Endothelial cell of umbilical vein (primary cell): ENCODE results near the gene APBB2. TPM values are rescaled to one million over a fixed set of nuclear protein-coding genes. Genes with fewer than 3 reads are reported as not detected.

Experiments
- BruUV-seq: library from RNA; stranded (reverse); fragments of 400-500 nt; replicated peaks from 2 replicates; lab custom pipeline; 2021; lab: Mats Ljungman, UMichigan
- CTCF ChIA-PET: fragments of 300-600, 350-600 bp; sonication (Branson Sonifier 250); formaldehyde crosslinking; loops from one replicate; lab custom pipeline; 2021; ENCODE audit warnings: antibody characterized with exemption, inconsistent platforms; lab: Charles Lee
- POLR2A ChIA-PET: fragments of 300-600, 350-600 bp; sonication (Branson Sonifier 250); formaldehyde crosslinking; loops from one replicate; lab custom pipeline; 2021; ENCODE audit warnings: antibody characterized with exemption, inconsistent platforms; lab: Charles Lee
- DNase-seq: peaks from one replicate; pipeline ENCODE4 v3.0.0-alpha.2; 2011; ENCODE audit warnings: low read depth, low spot score
- FAIRE-seq: peaks from 2 replicates; lab custom pipeline; 2011; peaks lifted over from hg19 to GRCh38; lab: Jason Lieb, UNC
- H2AFZ ChIP-seq: 2 replicates; pipeline ENCODE4 v1.6.0; 2012; ENCODE audit warnings: low read depth, low read length, control low read depth, inconsistent platforms
- H3K27ac ChIP-seq: 2 replicates; pipeline ENCODE4 v1.5.1; 2011; ENCODE audit warnings: low read depth, mild to moderate bottlenecking, control low read depth, low read length, moderate library complexity; ENCODE audit not compliant: insufficient read depth
- H3K27me3 ChIP-seq, 2 experiments: 2 replicates each; pipeline versions ENCODE4 v1.6.0 to v1.6.1; 2011; ENCODE audit warnings: low read length in 2 of 2, mixed read lengths in 1 of 2; ENCODE audit not compliant: control insufficient read depth in 2 of 2, insufficient read depth in 2 of 2
- H3K36me3 ChIP-seq, 2 experiments: 2 replicates in 1 of 2; 3 replicates in 1 of 2; pipeline ENCODE4 v1.5.1; 2011; ENCODE audit warnings: low read length in 2 of 2, mild to moderate bottlenecking in 1 of 2, moderate library complexity in 1 of 2; ENCODE audit not compliant: control insufficient read depth in 2 of 2, insufficient read depth in 2 of 2; ENCODE audit errors: extremely low read depth in 1 of 2
- H3K4me1 ChIP-seq: 3 replicates; pipeline ENCODE4 v1.5.1; 2011; ENCODE audit warnings: mild to moderate bottlenecking, low read length; ENCODE audit not compliant: control insufficient read depth, insufficient read depth; ENCODE audit errors: extremely low read depth
- H3K4me2 ChIP-seq: 2 replicates; pipeline ENCODE4 v1.6.1; 2011; ENCODE audit warnings: low read length, control low read depth, mixed read lengths; ENCODE audit not compliant: insufficient read depth
- H3K4me3 ChIP-seq, 3 experiments: fragments of 200-600 bp in 1 of 3; sonication (generic), shearing (Covaris generic) in 1 of 3; replicated peaks in 1 of 3; 2 replicates each; pipeline ENCODE4 v1.5.1; 2011 to 2016; ENCODE audit warnings: control low read depth in 3 of 3, low read length in 3 of 3, mild to moderate bottlenecking in 2 of 3, inconsistent platforms in 1 of 3, low read depth in 1 of 3, moderate library complexity in 1 of 3; ENCODE audit not compliant: insufficient read depth in 1 of 3
- H3K79me2 ChIP-seq: 2 replicates; pipeline ENCODE4 v1.6.0; 2012; ENCODE audit warnings: low read length, inconsistent platforms; ENCODE audit not compliant: control insufficient read depth, insufficient read depth
- H3K9ac ChIP-seq: replicated peaks from 2 replicates; pipeline ENCODE3; 2011; ENCODE audit warnings: low read length, control low read depth; ENCODE audit not compliant: insufficient read depth; ENCODE audit errors: extremely low read depth
- H3K9me1 ChIP-seq: replicated peaks from 3 replicates; pipeline ENCODE4 v1.6.0; 2011; ENCODE audit warnings: mild to moderate bottlenecking, low read length; ENCODE audit not compliant: control insufficient read depth, insufficient read depth; ENCODE audit errors: extremely low read depth
- H3K9me3 ChIP-seq: replicated peaks from 2 replicates; pipeline ENCODE4 v1.5.1; 2012; ENCODE audit warnings: low read length, inconsistent platforms; ENCODE audit not compliant: control insufficient read depth, insufficient read depth
- H4K20me1 ChIP-seq: replicated peaks from 2 replicates; pipeline ENCODE3; 2011; ENCODE audit warnings: mild to moderate bottlenecking, low read length; ENCODE audit not compliant: control insufficient read depth, insufficient read depth; ENCODE audit errors: extremely low read depth
- EZH2 ChIP-seq: IDR thresholded peaks from 2 replicates; pipeline ENCODE4 v1.6.1; 2012; ENCODE audit warnings: borderline replicate concordance, low read depth, mild to moderate bottlenecking, moderate library complexity, low read length, inconsistent platforms; ENCODE audit not compliant: severe bottlenecking
- MAX ChIP-seq: IDR thresholded peaks from 2 replicates; pipeline ENCODE4 v1.6.1; 2011; ENCODE audit not compliant: insufficient read depth, insufficient read length
- dilution Hi-C: fragments of 300-500 bp; cut with MboI; formaldehyde crosslinking; loops from one replicate; pipeline ENCODE4 v1.15.0; 2019; ENCODE audit warnings: low sequenced_read_pairs; ENCODE audit not compliant: extremely low pct_ligation_motif_present
- intact Hi-C: fragments of 100-400 bp; cut with micrococcal nuclease; formaldehyde crosslinking; loops from one replicate; pipeline ENCODE4 v1.10.0; 2022
- polyA plus RNA-seq, 4 experiments: library from polyadenylated mRNA; depleted of rRNA in 3 of 4; stranded (reverse) in 3 of 4; unstranded in 1 of 4; fragments of >200 nt; gene quantifications; 2 replicates each; pipeline versions ENCODE4 v1.2.1 to v1.2.3, GENCODE V29; 2011 to 2012; ENCODE audit warnings: missing spikeins in 1 of 4
- total RNA-seq: library from RNA; stranded (reverse); gene quantifications from 2 replicates; pipeline ENCODE4 v1.2.3, GENCODE V29; 2021
- TF ChIP-seq, protein P1 (sequence below), 2 donors: IDR thresholded peaks; 1 replicate in 1 of 2; 2 replicates in 1 of 2; pipeline ENCODE4 v1.5.1; 2011; ENCODE audit warnings: low read length in 2 of 2, mild to moderate bottlenecking in 2 of 2, moderate library complexity in 2 of 2, control low read depth in 1 of 2, inconsistent platforms in 1 of 2, low read depth in 1 of 2; ENCODE audit not compliant: insufficient read depth in 1 of 2; ENCODE audit errors: extremely low read depth in 1 of 2

Gene APBB2
- total and polyA plus RNA-seq, 2 donors (not counting 3 experiments of a cell fraction or from before 2014, with no cell fraction given): 79.8 to 124 TPM

GRCh38 chr4:41179498-41180195 is 34.7 kb downstream of the APBB2 start:
- BruUV-seq: no TSS peak
- Histone ChIP-seq H2AFZ (no peak overlapping the region), H3K9ac (peak overlapping the region; percentile 36), H3K4me3 (no peak overlapping the region), H3K27ac (peak overlapping the region; percentile 60), H3K27me3 (no peaks in the 10 kb centered on the region), H3K79me2 (peaks cover 100% of the 10 kb centered on the region), H3K4me1 (peaks cover 59% of the 10 kb centered on the region), H4K20me1 (no peaks in the 10 kb centered on the region), H3K9me1 (no peaks in the 10 kb centered on the region), H3K4me2 (peak overlapping the region; percentile 63), H3K36me3 (no peaks in the 10 kb centered on the region), H3K9me3 (no peaks in the 10 kb centered on the region)
- peak; percentile 39 for DNase-seq
- CTCF ChIA-PET: interaction anchor here (0.8 to 2.2 kb wide), 8 partner anchors 11 to 203 kb away, joined by 3 to 8 read pairs (median 3); partner anchors contain the start of gene APBB2
- POLR2A ChIA-PET: interaction anchor here (0.6 kb wide), 2 partner anchors 17 to 19 kb away, joined by 3 to 5 read pairs; no protein-coding TSS in a partner anchor
- intact Hi-C loops: loop anchor here (2.0 kb wide), 1 partner anchor 13 kb away; no protein-coding TSS in a partner anchor
- TF ChIP-seq EZH2: no peak
- TF ChIP-seq, protein P1, sequence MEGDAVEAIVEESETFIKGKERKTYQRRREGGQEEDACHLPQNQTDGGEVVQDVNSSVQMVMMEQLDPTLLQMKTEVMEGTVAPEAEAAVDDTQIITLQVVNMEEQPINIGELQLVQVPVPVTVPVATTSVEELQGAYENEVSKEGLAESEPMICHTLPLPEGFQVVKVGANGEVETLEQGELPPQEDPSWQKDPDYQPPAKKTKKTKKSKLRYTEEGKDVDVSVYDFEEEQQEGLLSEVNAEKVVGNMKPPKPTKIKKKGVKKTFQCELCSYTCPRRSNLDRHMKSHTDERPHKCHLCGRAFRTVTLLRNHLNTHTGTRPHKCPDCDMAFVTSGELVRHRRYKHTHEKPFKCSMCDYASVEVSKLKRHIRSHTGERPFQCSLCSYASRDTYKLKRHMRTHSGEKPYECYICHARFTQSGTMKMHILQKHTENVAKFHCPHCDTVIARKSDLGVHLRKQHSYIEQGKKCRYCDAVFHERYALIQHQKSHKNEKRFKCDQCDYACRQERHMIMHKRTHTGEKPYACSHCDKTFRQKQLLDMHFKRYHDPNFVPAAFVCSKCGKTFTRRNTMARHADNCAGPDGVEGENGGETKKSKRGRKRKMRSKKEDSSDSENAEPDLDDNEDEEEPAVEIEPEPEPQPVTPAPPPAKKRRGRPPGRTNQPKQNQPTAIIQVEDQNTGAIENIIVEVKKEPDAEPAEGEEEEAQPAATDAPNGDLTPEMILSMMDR (IDR thresholded peaks at IDR 0.05; ENCODE audit: extremely low read depth in 1 of 2, insufficient read depth in 1 of 2, low read depth in 1 of 2, low read length in 2 of 2): no peak
- no peak for TF ChIP-seq MAX
- no peak for FAIRE-seq
- dilution Hi-C loops: no loop called here
